Common myeloid progenitor, CD34-positive (primary cell): ENCODE measurements around the gene ZNF580.

Experiments
- CTCF ChIA-PET: fragments of 350-600 bp; sonication (Branson Sonifier 250); formaldehyde crosslinking; loops from one replicate; lab custom pipeline; 2021; ENCODE audit warnings: antibody characterized with exemption; lab: Charles Lee
- POLR2A ChIA-PET: fragments of 350-600 bp; sonication (Branson Sonifier 250); formaldehyde crosslinking; loops from one replicate; lab custom pipeline; 2021; ENCODE audit warnings: antibody characterized with exemption; lab: Charles Lee
- DNase-seq, 3 donors: peaks; one replicate each; pipeline versions ENCODE4 v3.0.0 to v3.0.0-alpha.2; 2013
- H3K27ac ChIP-seq, 2 experiments: 1 replicate in 1 of 2; 2 replicates in 1 of 2; pipeline ENCODE4 v1.7.0; 2013; ENCODE audit warnings: inconsistent platforms in 2 of 2, low read length in 2 of 2, mild to moderate bottlenecking in 2 of 2, low read depth in 1 of 2, moderate library complexity in 1 of 2; ENCODE audit not compliant: severe bottlenecking in 2 of 2, insufficient read depth in 1 of 2, poor library complexity in 1 of 2
- H3K27me3 ChIP-seq, 5 experiments: replicated peaks in 2 of 5; 1 replicate in 3 of 5; 2 replicates in 2 of 5; pipeline versions ENCODE4 v1.6.1 to v1.7.0; 2013; ENCODE audit warnings: low read length in 4 of 5, mild to moderate bottlenecking in 2 of 5, moderate library complexity in 2 of 5, inconsistent platforms in 1 of 5; ENCODE audit not compliant: insufficient read depth in 5 of 5, control insufficient read depth in 4 of 5
- H3K36me3 ChIP-seq, 4 experiments: 1 replicate in 2 of 4; 2 replicates in 2 of 4; pipeline versions ENCODE4 v1.6.1 to v1.7.0; 2013; ENCODE audit warnings: low read length in 3 of 4, control low read depth in 1 of 4, mild to moderate bottlenecking in 1 of 4; ENCODE audit not compliant: control insufficient read depth in 4 of 4, insufficient read depth in 4 of 4
- H3K4me1 ChIP-seq, 4 experiments: 1 replicate in 3 of 4; 2 replicates in 1 of 4; pipeline versions ENCODE4 v1.6.1 to v1.7.1; 2013; ENCODE audit warnings: low read length in 3 of 4, mild to moderate bottlenecking in 3 of 4, control low read depth in 1 of 4, inconsistent platforms in 1 of 4, moderate library complexity in 1 of 4; ENCODE audit not compliant: control insufficient read depth in 4 of 4, insufficient read depth in 4 of 4; ENCODE audit errors: control extremely low read depth in 1 of 4
- H3K4me3 ChIP-seq, 7 experiments: 1 replicate in 4 of 7; 2 replicates in 3 of 7; pipeline versions ENCODE4 v1.5.1 to v1.7.0; 2013; ENCODE audit warnings: mild to moderate bottlenecking in 7 of 7, low read length in 6 of 7, moderate library complexity in 6 of 7, inconsistent platforms in 2 of 7, low read depth in 2 of 7, control low read depth in 1 of 7; ENCODE audit not compliant: insufficient read depth in 4 of 7, control insufficient read depth in 1 of 7; ENCODE audit errors: extremely low read depth in 1 of 7
- H3K9me3 ChIP-seq, 5 experiments: 1 replicate in 4 of 5; 2 replicates in 1 of 5; pipeline versions ENCODE4 v1.6.1 to v1.7.1; 2013; ENCODE audit warnings: low read length in 4 of 5, mild to moderate bottlenecking in 2 of 5, inconsistent platforms in 1 of 5, low read depth in 1 of 5, moderate library complexity in 1 of 5; ENCODE audit not compliant: control insufficient read depth in 4 of 5, insufficient read depth in 2 of 5; ENCODE audit errors: control extremely low read depth in 1 of 5
- WGBS: methylation state at CpG from one replicate; pipeline ENCODE4 v1.1.5; 2013; ENCODE audit not compliant: insufficient coverage; 5-methylcytosine and 5-hydroxymethylcytosine counted together

ZNF580 gene

GRCh38 chr19:55597501-55597921 is 43.3 kb upstream of the ZNF580 start:
- WGBS: 98% methylated on average over 20 of the region's 30 CpGs
- POLR2A ChIA-PET: no interaction called here
- H3K9me3 ChIP-seq: peaks cover 0 to 2% (median 0%) of the 10 kb centered on the region in 5 experiments

DNA sequence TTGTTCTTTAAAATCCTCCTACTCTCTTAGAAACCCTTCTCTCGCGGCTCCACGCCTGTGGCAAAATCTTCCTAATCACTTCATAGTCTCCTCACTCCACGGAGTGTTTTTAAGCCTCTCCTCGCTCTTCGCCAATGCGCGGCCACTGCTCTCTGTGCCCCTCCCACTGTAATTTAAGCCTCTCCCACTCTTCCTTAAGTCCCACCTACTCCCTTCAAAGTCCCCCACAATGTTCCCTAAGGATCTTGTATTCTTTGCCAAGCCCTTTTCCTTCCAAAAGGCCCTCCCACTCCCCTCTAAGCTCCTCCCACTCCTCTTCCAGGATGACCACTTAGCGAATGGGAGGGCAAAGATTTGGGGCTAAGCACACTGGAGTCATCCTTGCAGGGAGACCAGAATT is 42.8 kb upstream of the ZNF580 start:
- DNase-seq: no peak
- ChIA-PET CTCF (interaction anchor here (1.0 to 1.4 kb wide), 2 partner anchors 40 to 83 kb away, joined by 3 read pairs; no protein-coding TSS in a partner anchor), POLR2A (interaction anchor here (2.2 kb wide), 1 partner anchor 13 kb away, joined by 10 read pairs; no protein-coding TSS in a partner anchor)
- peak overlapping the region in 1 of 7 experiments; percentile 92 for H3K4me3 ChIP-seq
- H3K4me1 ChIP-seq: peaks cover 0 to 17% (median 12%) of the 10 kb centered on the region in 4 experiments
- H3K27ac ChIP-seq: no peak overlapping the region
- 89% methylated on average over 8 of the region's 9 CpGs for WGBS
- peaks cover 11 to 43% (median 25%) of the 10 kb centered on the region in 4 experiments for H3K36me3 ChIP-seq
- no peaks in the 10 kb centered on the region for H3K27me3 ChIP-seq
- H3K9me3 ChIP-seq: peaks cover 0 to 2% (median 0%) of the 10 kb centered on the region in 5 experiments

More at GRCh38 chr19:55597501-55597921, 43.3 kb upstream of the ZNF580 start:
- CTCF ChIA-PET: interaction anchor here (1.0 kb wide), 1 partner anchor 83 kb away, joined by 3 read pairs; no protein-coding TSS in a partner anchor
- Histone ChIP-seq H3K27me3 (no peaks in the 10 kb centered on the region), H3K36me3 (peaks cover 11 to 47% (median 25%) of the 10 kb centered on the region in 4 experiments), H3K27ac (no peak overlapping the region), H3K4me3 (no peak overlapping the region), H3K4me1 (peaks cover 0 to 17% (median 12%) of the 10 kb centered on the region in 4 experiments)
- DNase-seq: no peak

DNA sequence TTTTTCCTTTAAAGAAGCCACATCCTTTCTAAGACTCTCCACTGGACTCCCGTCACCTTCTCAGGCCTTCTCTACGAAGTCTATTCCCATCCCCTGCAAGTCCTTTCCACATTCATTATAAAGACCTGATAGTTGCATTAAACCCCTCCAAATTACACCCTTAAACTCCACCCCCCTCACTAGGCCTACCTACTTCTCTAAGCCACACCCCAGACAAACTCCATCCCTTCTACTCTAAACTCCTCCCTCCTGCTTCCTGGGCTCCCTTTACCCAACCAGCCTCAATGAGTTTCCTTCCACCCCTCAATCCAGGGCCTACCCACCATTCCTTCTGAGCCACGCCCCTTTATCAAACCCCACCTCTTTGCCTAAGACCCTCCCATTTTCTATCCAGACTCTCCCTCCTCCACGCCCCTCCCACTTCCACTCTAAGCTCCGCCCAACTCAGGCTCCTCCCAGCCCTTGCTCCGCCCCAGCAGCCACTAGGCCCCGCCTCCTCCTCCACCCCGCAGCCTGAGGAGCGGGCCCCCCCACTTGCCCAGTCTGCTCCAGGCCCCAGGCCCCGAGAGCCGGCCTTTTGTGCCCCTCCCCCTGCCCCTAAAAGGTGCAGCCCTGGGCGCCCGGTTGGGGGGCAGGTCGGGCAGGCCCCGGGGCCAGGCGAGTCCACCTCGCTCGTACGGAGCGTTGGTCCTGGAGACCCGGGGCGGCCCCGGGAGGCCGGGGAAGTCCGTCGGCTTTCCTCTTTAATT is 41.9 kb upstream of the ZNF580 start:
- CTCF ChIA-PET: interaction anchor here (1.4 to 2.5 kb wide), 3 partner anchors 20 to 39 kb away, joined by 3 to 12 read pairs (median 4); no protein-coding TSS in a partner anchor
- DNase-seq: peak; percentile 94 to 97 (median 96)
- Histone ChIP-seq H3K27me3 (no peaks in the 10 kb centered on the region), H3K27ac (peak overlapping the region; percentile 93 to 95), H3K36me3 (peaks cover 11 to 35% (median 23%) of the 10 kb centered on the region in 4 experiments), H3K9me3 (peaks cover 0 to 2% (median 0%) of the 10 kb centered on the region in 5 experiments), H3K4me1 (peaks cover 0 to 22% (median 15%) of the 10 kb centered on the region in 4 experiments), H3K4me3 (peak overlapping the region; percentile 89 to 98 (median 95))
- POLR2A ChIA-PET: interaction anchor here (0.8 to 2.2 kb wide), 5 partner anchors 13 to 137 kb away, joined by 3 to 10 read pairs (median 5); partner anchors contain the start of genes ISOC2 and ZNF784
- WGBS: 8% methylated on average over 19 of the region's 26 CpGs

GRCh38 chr19:55599468-55599841 is 41.3 kb upstream of the ZNF580 start, which contains the start of gene FIZ1:
Gene FIZ1 (minus strand): TSS chr19:55599517. CDS start chr19:55597865, 1,652 bp downstream.
- ChIA-PET POLR2A (interaction anchor here (0.8 to 2.2 kb wide), 6 partner anchors 14 to 138 kb away, joined by 3 to 10 read pairs (median 5); partner anchors contain the start of genes ISOC2 and ZNF784), CTCF (interaction anchor here (1.4 to 2.5 kb wide), 3 partner anchors 19 to 39 kb away, joined by 3 to 12 read pairs (median 4); no protein-coding TSS in a partner anchor)
- Histone ChIP-seq H3K4me3 (peak within 1 kb of the TSS; percentile 89 to 98 (median 95)), H3K4me1 (peaks cover 0 to 28% (median 19%) of the 10 kb centered on the region in 4 experiments), H3K27ac (peak within 1 kb of the TSS; percentile 93 to 95), H3K27me3 (no peaks in the 10 kb centered on the region), H3K36me3 (peaks cover 11 to 33% (median 23%) of the 10 kb centered on the region in 4 experiments), H3K9me3 (peaks cover 0 to 2% (median 0%) of the 10 kb centered on the region in 5 experiments)
- DNase-seq: peak; percentile 99 to 100 (median 100)
- 0% methylated on average over 19 of the region's 23 CpGs for WGBS

DNA sequence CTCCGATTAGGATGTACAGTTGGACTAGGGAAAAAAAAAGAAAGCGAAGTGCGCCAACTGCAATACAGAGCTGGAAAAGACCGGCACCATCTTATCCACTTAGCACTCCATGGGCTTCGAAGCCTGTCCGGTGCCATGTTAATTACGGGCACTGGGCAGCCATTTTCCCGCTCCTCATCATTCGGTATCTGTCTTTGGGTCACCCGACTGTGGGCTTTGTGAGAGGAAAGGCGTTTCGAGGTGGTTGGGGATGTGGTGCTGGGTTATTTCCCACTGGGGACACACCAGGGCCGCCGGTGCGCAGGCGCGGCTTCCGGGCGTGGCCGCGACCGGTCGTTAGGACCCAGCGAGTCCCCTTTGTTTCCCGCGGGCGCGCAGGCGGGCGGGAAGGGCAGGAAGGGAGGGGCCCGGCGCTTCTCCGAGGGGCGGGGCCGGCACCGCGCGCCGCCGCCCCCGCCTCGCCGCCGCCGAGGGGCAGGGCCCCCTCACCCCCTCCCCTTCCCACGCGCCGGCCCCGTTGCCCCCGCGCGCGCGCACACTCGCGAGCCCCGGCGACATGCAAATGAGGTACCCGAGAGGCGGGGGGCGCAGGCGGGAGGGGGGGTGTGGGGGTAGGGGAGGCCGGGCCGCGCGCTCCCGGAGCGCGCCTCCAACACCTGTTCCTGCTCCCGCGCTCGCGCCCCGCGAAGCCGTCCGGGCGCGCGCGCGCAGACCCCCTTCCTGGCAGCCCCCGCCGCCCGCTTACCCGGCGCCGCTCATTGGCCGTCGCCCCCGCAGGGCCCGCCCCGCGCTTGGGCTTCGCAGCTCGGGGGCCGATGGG is 40.8 kb upstream of the ZNF580 start, which contains the start of gene ZNF524:
ZNF524 (plus strand) TSS at position 447 of the 820 bp plus-strand sequence. CDS start 1,825 bp downstream, outside the sequence.
- ChIA-PET CTCF (interaction anchor here (1.8 to 2.5 kb wide), 2 partner anchors 19 to 32 kb away, joined by 4 to 12 read pairs; no protein-coding TSS in a partner anchor), POLR2A (interaction anchor here (0.7 to 2.2 kb wide), 8 partner anchors 15 to 1683 kb away, joined by 3 to 10 read pairs (median 4); partner anchors contain the start of genes ISOC2, ZNF628 and ZNF784)
- Histone ChIP-seq H3K27me3 (no peaks in the 10 kb centered on the region), H3K9me3 (peaks cover 0 to 2% (median 0%) of the 10 kb centered on the region in 5 experiments), H3K36me3 (peaks cover 11 to 27% (median 19%) of the 10 kb centered on the region in 4 experiments), H3K4me1 (peaks cover 0 to 32% (median 24%) of the 10 kb centered on the region in 4 experiments), H3K4me3 (peak within 1 kb of the TSS; percentile 89 to 98 (median 95)), H3K27ac (peak within 1 kb of the TSS; percentile 93 to 95)
- WGBS: 0% methylated on average over 52 of the region's 97 CpGs
- DNase-seq: peak; percentile 94 to 96 (median 95)

GRCh38 chr19:55600662-55601028 is 40.2 kb upstream of the ZNF580 start:
- Histone ChIP-seq H3K9me3 (peaks cover 0 to under 1% (median 0%) of the 10 kb centered on the region in 5 experiments), H3K36me3 (peaks cover 6 to 22% (median 13%) of the 10 kb centered on the region in 4 experiments), H3K4me1 (peaks cover 0 to 32% (median 24%) of the 10 kb centered on the region in 4 experiments), H3K4me3 (peak overlapping the region; percentile 40 to 95 (median 89)), H3K27me3 (no peaks in the 10 kb centered on the region), H3K27ac (peak overlapping the region; percentile 2 to 95)
- CTCF ChIA-PET: interaction anchor here (2.5 kb wide), 1 partner anchor 32 kb away, joined by 12 read pairs; no protein-coding TSS in a partner anchor
- POLR2A ChIA-PET: interaction anchor here (1.2 to 1.4 kb wide), 2 partner anchors 34 to 124 kb away, joined by 3 to 5 read pairs; partner anchors contain the start of gene ZNF628
- WGBS: 8% methylated on average over 4 of the region's 15 CpGs
- no peak for DNase-seq
